H1 (cell line): ENCODE data around the gene SLC24A1.
A peak's percentile ranks its signal among the peaks of the same experiment; 100 is the strongest.

Experiments
- ATF3 ChIP-seq: IDR thresholded peaks from 2 replicates; pipeline ENCODE4 v1.6.1; 2011; ENCODE audit warnings: low read depth, mild to moderate bottlenecking, low read length; ENCODE audit not compliant: insufficient read depth
- BACH1 ChIP-seq: IDR thresholded peaks from 2 replicates; pipeline ENCODE4 v1.6.1; 2012; ENCODE audit warnings: low read length, improper control_type of control experiment
- CTCF ChIP-seq, 3 experiments: IDR thresholded peaks; 1 replicate in 2 of 3; 2 replicates in 1 of 3; pipeline versions ENCODE4 v1.5.1 to v1.6.1; 2011; ENCODE audit warnings: low read length in 3 of 3, mild to moderate bottlenecking in 3 of 3, inconsistent platforms in 2 of 3, low read depth in 1 of 3, moderate library complexity in 1 of 3; ENCODE audit not compliant: insufficient read depth in 1 of 3; ENCODE audit errors: control extremely low read depth in 1 of 3
- KDM5A ChIP-seq: fragments of 200-600 bp; IDR thresholded peaks from 2 replicates; pipeline ENCODE4 v1.7.1; 2012; ENCODE audit warnings: mild to moderate bottlenecking, low read length, inconsistent platforms, mixed read lengths
- POLR2A ChIP-seq, 2 experiments: IDR thresholded peaks; 1 replicate in 1 of 2; 2 replicates in 1 of 2; pipeline ENCODE4 v1.6.1; 2011; ENCODE audit warnings: low read depth in 2 of 2, low read length in 2 of 2, mild to moderate bottlenecking in 2 of 2; ENCODE audit errors: control extremely low read depth in 1 of 2
- POLR2AphosphoS5 ChIP-seq: IDR thresholded peaks from 2 replicates; pipeline ENCODE4 v1.6.1; 2011; ENCODE audit warnings: low read depth, low read length
- POU5F1 ChIP-seq: IDR thresholded peaks from 2 replicates; pipeline ENCODE4 v1.6.1; 2011; ENCODE audit warnings: low read depth, mild to moderate bottlenecking, low read length, moderate library complexity
- RAD21 ChIP-seq, 2 experiments: IDR thresholded peaks in 1 of 2; conservative IDR thresholded peaks in 1 of 2; 2 replicates each; pipeline ENCODE4 v1.6.1; 2011; ENCODE audit warnings: low read depth in 2 of 2, low read length in 2 of 2, improper control_type of control experiment in 1 of 2, inconsistent platforms in 1 of 2, mild to moderate bottlenecking in 1 of 2, moderate library complexity in 1 of 2
- RFX5 ChIP-seq: IDR thresholded peaks from 2 replicates; pipeline ENCODE4 v1.6.1; 2011; ENCODE audit warnings: low read depth, low read length, improper control_type of control experiment, borderline replicate concordance
- SP1 ChIP-seq: IDR thresholded peaks from 2 replicates; pipeline ENCODE4 v1.6.1; 2011; ENCODE audit warnings: low read depth, low read length
- TAF1 ChIP-seq: IDR thresholded peaks from 2 replicates; pipeline ENCODE4 v1.6.1; 2011; ENCODE audit warnings: mild to moderate bottlenecking, low read depth, low read length
- TEAD4 ChIP-seq: IDR thresholded peaks from 2 replicates; pipeline ENCODE4 v1.6.1; 2012; ENCODE audit warnings: low read depth, low read length, inconsistent platforms, mixed read lengths
- USF2 ChIP-seq: IDR thresholded peaks from 2 replicates; pipeline ENCODE4 v1.6.1; 2011; ENCODE audit warnings: low read length, improper control_type of control experiment
- YY1 ChIP-seq: IDR thresholded peaks from 2 replicates; pipeline ENCODE4 v1.6.1; 2011; ENCODE audit warnings: low read depth, mild to moderate bottlenecking, low read length

- TF ChIP-seq POLR2A (IDR thresholded peaks at IDR 0.05; ENCODE audit: control extremely low read depth in 1 of 2, low read depth in 2 of 2, low read length in 2 of 2): no peak
- no peak for TF ChIP-seq SP1
- no peak for TF ChIP-seq KDM5A
- no peak for TF ChIP-seq YY1
- TF ChIP-seq RFX5: no peak
- no peak for TF ChIP-seq USF2
- TF ChIP-seq CTCF (IDR thresholded peaks at IDR 0.05; ENCODE audit: control extremely low read depth in 1 of 3, insufficient read depth in 1 of 3, low read depth in 1 of 3, low read length in 3 of 3): peak in 1 of 3 experiments; percentile 20; a peak in 1 of 4 replicates
- TF ChIP-seq TEAD4: no peak
- TF ChIP-seq ATF3: no peak
- TF ChIP-seq TAF1: no peak
- no peak for TF ChIP-seq RAD21 (IDR thresholded peaks at IDR 0.05 in 1 of 2, conservative IDR thresholded peaks at IDR 0.05 in 1 of 2; ENCODE audit: low read depth in 2 of 2, low read length in 2 of 2)
- TF ChIP-seq POU5F1: no peak
- TF ChIP-seq BACH1: no peak
- TF ChIP-seq POLR2AphosphoS5: no peak
Measured at GRCh38 chr15:65638109-65638508, 16.4 kb downstream of the SLC24A1 start.
